Left ventricle myocardium inferior (tissue), 1 donor: Measurements from ENCODE around the gene HSD11B2. TPM values are rescaled to one million over a fixed set of nuclear protein-coding genes. Genes with fewer than 3 reads are reported as not detected.
A peak's percentile ranks its signal among the peaks of the same experiment; 100 is the strongest.

Experiments used
- DNase-seq: peaks from one replicate; pipeline ENCODE4 v3.0.0-alpha.2; 2020
- H3K27ac ChIP-seq: fragments of 200-600 bp; replicated peaks from 2 replicates; pipeline ENCODE4 v1.8.0; 2021
- H3K27me3 ChIP-seq: fragments of 200-600 bp; 2 replicates; pipeline ENCODE4 v1.8.0; 2021; ENCODE audit warnings: low read depth
- H3K36me3 ChIP-seq: fragments of 200-600 bp; 2 replicates; pipeline ENCODE4 v1.8.0; 2021
- H3K4me1 ChIP-seq: fragments of 200-600 bp; 2 replicates; pipeline ENCODE4 v1.8.0; 2021
- H3K4me3 ChIP-seq: fragments of 200-600 bp; 2 replicates; pipeline ENCODE4 v1.8.0; 2021; ENCODE audit warnings: mild to moderate bottlenecking, moderate library complexity
- H3K9me3 ChIP-seq: fragments of 200-600 bp; replicated peaks from 2 replicates; pipeline ENCODE4 v1.8.0; 2021
- intact Hi-C: fragments of 100-400 bp; cut with micrococcal nuclease; formaldehyde crosslinking; loops from one replicate; pipeline ENCODE4 v1.11.0; 2022
- long read RNA-seq: library from polyadenylated mRNA; unstranded; transcript quantifications from one replicate; pipeline ENCODE4 v2.0.0, GENCODE V29; 2021
- total RNA-seq: library from RNA; stranded (reverse); fragmentation: NEBNext Ultra II Directional; extraction: Animal tissue kit (Norgen Biotek cat#: 25700); gene quantifications from one replicate; pipeline ENCODE4 v1.2.1, GENCODE V29; 2021
- TF ChIP-seq, protein P1 (sequence below): fragments of 200-600 bp; IDR thresholded peaks from 2 replicates; pipeline ENCODE4 v1.8.0; 2021; ENCODE audit warnings: antibody characterized with exemption, mild to moderate bottlenecking, borderline replicate concordance
- donor health status: DM: no; HTN: yes; CAD: no; lungs with severe emphysema.

The HSD11B2 gene
- 0.99 TPM for total RNA-seq
- long read RNA-seq: 0 reads

DNA sequence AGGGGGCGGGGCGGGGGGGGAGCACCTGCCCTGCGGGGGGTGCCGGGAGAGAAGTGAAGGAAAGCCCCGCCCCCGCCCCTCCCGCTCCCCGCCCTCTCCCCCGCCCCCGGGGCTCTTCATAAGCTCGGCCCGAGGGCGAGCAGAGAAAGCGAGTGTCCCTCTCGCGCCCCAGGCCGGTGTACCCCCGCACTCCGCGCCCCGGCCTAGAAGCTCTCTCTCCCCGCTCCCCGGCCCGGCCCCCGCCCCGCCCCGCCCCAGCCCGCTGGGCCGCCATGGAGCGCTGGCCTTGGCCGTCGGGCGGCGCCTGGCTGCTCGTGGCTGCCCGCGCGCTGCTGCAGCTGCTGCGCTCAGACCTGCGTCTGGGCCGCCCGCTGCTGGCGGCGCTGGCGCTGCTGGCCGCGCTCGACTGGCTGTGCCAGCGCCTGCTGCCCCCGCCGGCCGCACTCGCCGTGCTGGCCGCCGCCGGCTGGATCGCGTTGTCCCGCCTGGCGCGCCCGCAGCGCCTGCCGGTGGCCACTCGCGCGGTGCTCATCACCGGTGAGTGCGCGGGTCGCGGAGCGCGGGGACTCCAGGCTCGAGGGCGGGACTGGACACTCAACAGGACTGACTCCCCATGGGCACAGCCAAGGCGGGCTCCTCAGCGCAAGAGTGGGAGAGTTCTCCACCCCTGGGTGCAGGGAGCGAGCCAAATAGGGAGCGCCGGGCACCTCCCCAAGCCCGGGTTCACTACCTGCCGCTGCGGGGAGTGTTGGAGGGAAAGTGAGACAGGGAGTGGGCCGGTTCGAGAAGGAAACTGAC is at the start of gene HSD11B2:
Gene HSD11B2 (plus strand): TSS at position 145 of the 798 bp plus-strand sequence. CDS start 128 bp downstream, at position 273.
- Histone ChIP-seq H3K4me1 (peaks cover 43% of the 10 kb centered on the region), H3K9me3 (no peaks in the 10 kb centered on the region), H3K36me3 (no peaks in the 10 kb centered on the region), H3K4me3 (peak within 1 kb of the TSS; percentile 66), H3K27me3 (peaks cover 44% of the 10 kb centered on the region), H3K27ac (peak within 1 kb of the TSS; percentile 62)
- TF ChIP-seq, protein P1, sequence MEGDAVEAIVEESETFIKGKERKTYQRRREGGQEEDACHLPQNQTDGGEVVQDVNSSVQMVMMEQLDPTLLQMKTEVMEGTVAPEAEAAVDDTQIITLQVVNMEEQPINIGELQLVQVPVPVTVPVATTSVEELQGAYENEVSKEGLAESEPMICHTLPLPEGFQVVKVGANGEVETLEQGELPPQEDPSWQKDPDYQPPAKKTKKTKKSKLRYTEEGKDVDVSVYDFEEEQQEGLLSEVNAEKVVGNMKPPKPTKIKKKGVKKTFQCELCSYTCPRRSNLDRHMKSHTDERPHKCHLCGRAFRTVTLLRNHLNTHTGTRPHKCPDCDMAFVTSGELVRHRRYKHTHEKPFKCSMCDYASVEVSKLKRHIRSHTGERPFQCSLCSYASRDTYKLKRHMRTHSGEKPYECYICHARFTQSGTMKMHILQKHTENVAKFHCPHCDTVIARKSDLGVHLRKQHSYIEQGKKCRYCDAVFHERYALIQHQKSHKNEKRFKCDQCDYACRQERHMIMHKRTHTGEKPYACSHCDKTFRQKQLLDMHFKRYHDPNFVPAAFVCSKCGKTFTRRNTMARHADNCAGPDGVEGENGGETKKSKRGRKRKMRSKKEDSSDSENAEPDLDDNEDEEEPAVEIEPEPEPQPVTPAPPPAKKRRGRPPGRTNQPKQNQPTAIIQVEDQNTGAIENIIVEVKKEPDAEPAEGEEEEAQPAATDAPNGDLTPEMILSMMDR: no peak
- intact Hi-C loops: no loop called here
- peak; percentile 55 for DNase-seq

GRCh38 chr16:67383284-67383683 is 47.6 kb upstream of the HSD11B2 start:
- DNase-seq: no peak
- Histone ChIP-seq H3K9me3 (no peaks in the 10 kb centered on the region), H3K27me3 (peaks cover 12% of the 10 kb centered on the region), H3K4me1 (no peaks in the 10 kb centered on the region), H3K4me3 (no peak overlapping the region), H3K36me3 (no peaks in the 10 kb centered on the region), H3K27ac (peak overlapping the region; percentile 14)
- TF ChIP-seq, protein P1: no peak
- intact Hi-C loops: no loop called here

DNA sequence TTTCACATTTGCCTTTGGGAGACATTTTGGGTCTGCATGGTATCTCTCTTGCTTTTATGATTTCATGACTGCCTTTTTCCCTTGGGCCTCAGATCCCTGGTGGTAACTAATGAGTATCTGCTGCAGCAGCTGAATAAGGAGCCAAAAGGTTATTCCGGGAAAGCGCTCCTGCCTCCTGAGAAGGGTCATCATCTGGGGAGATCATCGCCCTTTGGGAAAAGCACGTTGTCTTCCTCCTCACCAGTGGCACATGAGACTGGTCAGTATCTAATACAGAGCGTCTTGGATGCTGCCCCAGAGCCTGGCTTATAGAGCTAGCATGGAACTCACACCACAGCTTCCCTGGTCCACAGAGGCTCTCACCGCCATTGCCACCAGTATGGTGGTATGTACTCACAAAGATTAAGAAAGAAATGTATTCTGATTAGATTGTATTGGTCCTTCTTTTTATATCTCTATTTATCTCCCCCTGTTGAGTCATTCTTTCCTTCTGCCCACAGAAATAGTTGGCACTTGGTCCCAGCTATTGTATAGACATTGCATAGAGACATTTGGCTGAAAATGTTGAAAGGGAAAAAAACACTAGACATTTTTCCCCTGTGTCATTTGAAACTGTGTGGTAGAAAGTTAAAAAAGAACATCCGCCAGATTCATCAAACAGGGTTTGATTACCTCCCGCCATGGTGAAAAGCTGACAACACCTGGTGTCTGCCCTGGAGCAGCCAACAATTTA is 46.0 kb upstream of the HSD11B2 start:
- Histone ChIP-seq H3K4me3 (no peak overlapping the region), H3K9me3 (no peaks in the 10 kb centered on the region), H3K27ac (no peak overlapping the region), H3K36me3 (no peaks in the 10 kb centered on the region), H3K4me1 (no peaks in the 10 kb centered on the region), H3K27me3 (peaks cover 12% of the 10 kb centered on the region)
- TF ChIP-seq, protein P1: no peak
- no peak for DNase-seq
- intact Hi-C loops: no loop called here

DNA sequence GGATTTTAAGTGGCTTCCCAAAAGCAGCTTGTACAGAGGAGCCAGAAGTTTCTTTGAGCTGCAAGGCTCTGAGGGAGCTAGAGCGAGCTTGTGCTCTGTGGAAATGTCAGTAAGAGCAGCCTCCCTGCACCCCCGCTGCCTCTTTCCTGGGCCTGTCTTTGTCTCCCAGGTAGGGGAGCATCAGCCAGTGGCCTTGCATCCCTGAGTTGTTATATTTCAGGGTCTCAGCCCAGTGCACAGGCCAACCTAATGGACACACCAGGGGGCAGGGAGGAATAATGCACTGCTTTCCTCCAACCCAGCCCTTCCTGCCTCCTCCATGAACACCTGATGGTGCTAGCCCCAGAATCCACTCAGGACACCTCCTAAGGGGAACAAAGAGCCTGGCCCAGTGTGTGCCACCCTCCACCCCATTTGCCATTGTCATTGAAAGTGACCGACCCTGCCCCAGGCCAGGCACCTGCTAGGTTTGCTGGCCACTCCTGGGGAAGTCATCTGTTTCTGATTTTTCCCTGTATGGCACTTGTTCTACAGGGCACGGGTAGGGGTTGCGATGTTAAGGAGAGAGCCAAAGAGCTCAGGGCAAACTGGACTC is 44.0 kb upstream of the HSD11B2 start:
- H3K4me1 ChIP-seq: peaks cover 10% of the 10 kb centered on the region
- H3K9me3 ChIP-seq: no peaks in the 10 kb centered on the region
- intact Hi-C loops: no loop called here
- H3K4me3 ChIP-seq: no peak overlapping the region
- H3K27ac ChIP-seq: no peak overlapping the region
- DNase-seq: no peak
- H3K36me3 ChIP-seq: no peaks in the 10 kb centered on the region
- TF ChIP-seq, protein P1: no peak
- no peaks in the 10 kb centered on the region for H3K27me3 ChIP-seq

DNA sequence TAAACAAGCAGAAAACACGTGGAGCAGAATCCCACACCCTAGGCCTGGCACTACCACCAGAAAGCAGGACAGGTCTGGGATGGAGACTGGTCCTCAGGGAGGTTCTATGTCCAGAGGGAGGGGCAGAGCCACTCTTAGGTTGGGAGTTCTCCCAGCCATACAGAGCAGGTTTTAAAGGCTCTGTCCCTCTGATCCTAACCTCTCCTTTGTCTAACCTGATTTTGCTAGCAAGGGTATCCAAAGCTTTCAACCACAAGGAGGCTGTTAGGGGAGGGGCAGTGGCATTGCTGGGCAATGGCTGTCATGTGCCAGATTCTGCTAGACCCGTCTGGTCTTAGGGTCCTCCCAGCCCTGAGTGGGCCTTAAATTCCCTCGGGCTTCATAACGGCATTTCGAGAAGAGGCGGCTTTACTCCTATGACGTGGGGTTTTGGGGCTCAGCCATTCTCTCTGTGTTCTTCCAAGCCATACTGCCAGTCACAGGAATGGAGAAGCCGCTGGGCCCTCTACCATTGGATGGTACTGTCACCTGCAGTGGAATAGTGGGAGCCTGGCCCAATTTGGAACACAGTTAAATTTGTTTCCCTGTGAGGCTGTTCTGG is 43.3 kb upstream of the HSD11B2 start:
- peaks cover 17% of the 10 kb centered on the region for H3K4me1 ChIP-seq
- TF ChIP-seq, protein P1: no peak
- intact Hi-C loops: no loop called here
- no peaks in the 10 kb centered on the region for H3K9me3 ChIP-seq
- H3K27me3 ChIP-seq: no peaks in the 10 kb centered on the region
- H3K27ac ChIP-seq: no peak overlapping the region
- H3K36me3 ChIP-seq: no peaks in the 10 kb centered on the region
- no peak for DNase-seq
- no peak overlapping the region for H3K4me3 ChIP-seq
